Cortex of kidney (tissue), 1 donor: ENCODE results near the gene TUBGCP3.

Experiments used
- DNase-seq: peaks from one replicate; lab custom pipeline; 2025; lab: John Stamatoyannopoulos, UW

The TUBGCP3 gene

DNA sequence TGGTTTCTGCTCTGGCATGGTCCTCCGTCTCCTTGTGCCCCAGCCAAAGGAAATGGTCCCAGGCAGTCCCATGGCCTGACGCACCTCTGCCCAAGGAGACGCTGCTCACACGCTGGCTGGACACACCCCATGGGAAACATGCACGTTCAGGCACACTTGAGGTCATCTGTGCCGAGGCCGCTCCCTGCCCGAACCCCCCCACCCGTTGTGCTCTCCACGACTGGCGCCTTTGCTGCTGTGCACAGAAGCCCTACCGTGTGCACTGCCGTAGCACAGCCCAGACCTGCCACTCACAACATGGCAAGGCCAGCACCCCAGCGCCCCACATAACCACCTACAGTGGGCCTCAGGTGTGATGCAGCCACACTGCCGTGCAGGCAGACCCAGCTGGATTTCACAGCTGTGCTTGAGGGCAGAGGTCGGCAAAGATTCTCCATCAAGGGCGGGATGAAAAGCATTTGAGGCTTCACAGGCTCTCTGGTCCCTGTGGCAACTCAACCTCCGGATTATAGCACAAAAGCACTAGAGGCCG lies 146.1 kb downstream of the TUBGCP3 start:
- DNase-seq: no peak

DNA sequence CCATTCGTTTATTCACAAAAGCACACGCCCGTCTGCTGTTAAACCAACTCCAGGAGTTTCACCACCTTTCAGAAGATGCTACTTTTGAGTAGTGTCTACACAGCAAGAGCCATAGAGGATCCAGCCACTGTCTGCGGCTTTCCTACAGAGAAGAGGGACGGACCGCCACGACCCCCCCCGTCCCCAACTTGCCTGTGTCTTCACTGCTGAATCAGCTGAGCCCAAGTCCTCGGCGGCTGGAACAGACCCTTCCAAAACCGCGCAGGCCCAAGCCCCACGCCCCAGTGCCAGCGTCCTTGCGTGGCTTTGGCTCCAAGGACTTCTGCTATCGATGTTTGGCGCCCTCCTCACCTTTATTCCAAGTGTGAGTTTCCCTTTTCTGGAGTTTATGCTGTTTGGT lies 146.7 kb downstream of the TUBGCP3 start:
- DNase-seq: no peak

DNA sequence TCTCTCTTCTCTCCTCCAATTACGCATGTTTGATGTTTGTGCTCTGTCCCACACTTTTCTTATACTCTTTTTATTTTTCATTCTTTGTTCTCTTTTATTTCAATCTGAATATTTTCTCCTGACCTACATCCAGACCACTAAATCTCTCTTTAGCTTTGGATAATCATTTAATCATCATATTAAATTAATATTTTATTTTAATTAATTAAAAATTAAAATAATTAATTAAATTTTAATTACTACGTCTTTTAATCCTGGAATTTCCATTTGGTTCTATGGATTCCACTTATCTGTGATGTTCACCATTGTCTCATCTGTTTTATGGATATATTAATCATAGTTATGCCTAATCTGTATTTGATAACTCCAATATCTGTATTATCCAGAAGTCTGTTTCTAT lies 149.4 kb downstream of the TUBGCP3 start:
- DNase-seq: no peak

DNA sequence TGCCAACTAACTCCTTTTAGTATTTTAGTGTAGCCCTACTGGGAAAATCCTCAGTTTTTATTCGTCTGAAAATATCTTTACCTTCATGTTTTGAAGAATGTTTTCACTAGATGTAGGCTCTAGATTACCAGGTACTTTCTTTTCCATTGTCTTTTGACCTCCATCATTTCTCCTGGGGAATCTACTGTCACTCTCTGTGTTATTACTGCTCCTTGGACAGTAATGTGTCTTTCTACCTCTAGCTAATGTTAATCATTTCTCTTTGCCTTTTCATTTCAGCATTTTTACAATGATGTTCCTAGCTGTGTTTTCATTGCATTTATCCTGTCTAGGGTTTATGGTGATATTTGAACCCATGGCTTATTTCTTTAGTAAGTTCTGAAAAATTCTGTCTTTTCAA lies 149.9 kb downstream of the TUBGCP3 start:
- DNase-seq: no peak

DNA sequence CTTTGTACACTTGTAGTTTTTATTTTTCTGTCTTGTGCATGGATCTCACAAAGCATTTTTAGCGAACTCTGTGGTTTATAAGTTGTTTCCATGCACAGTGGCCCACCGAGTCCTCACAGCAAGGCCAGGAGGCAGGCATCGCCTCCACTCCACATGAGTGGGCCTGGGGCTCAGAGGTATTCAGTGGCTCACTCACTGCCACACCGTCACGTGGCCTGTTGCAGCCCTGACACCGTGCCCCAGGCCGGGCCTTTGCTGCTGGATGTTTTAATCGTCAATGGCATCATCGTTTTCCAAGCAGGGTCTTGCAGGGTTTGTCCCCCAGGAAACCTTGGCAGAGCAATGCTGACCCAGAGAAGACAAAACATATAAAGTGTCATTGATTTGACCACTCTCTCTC lies 152.0 kb downstream of the TUBGCP3 start:
- no peak for DNase-seq
